ENCODE measurements around the gene FUOM.
A peak's percentile ranks its signal among the peaks of the same experiment; 100 is the strongest.

FUOM gene

DNA sequence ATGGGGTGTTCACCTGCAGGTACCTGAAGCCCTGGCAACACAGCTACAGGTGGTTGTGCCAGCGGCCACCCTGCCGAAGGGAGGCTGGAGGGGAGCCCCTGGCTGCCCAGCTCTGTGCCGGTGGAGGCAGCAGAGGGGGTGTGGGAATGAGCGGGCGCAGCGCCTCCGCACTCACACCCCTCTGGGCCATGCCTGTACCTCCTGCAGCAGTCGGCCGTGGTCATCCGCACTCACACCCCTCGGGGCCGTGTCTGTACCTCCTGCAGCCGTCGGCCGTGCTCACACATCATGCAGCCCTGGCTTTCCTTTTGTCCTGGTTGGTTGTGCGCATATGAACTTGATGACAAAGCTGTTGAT, 47.4 kb downstream of the FUOM start:
- DNase-seq (ENCODE audit: low spot score) = no peak

GRCh38 chr10:133309720-133310398, 48.0 kb downstream of the FUOM start:
- DNase-seq (ENCODE audit: low spot score) = no peak

- peak; percentile 80 for DNase-seq (ENCODE audit: low spot score)
Observed at GRCh38 chr10:133309100-133309719, 48.6 kb downstream of the FUOM start.

GRCh38 chr10:133308421-133309099, 49.3 kb downstream of the FUOM start, which contains the start of the genes TUBGCP2 and ZNF511:
TSS of gene TUBGCP2 (minus strand) at chr10:133308872. CDS start at chr10:133302941, 5,931 bp downstream.
TSS of gene ZNF511 (plus strand) at chr10:133308914. CDS start at chr10:133308944, 30 bp downstream.
- DNase-seq (ENCODE audit: low spot score) = peak; percentile 76

DNA sequence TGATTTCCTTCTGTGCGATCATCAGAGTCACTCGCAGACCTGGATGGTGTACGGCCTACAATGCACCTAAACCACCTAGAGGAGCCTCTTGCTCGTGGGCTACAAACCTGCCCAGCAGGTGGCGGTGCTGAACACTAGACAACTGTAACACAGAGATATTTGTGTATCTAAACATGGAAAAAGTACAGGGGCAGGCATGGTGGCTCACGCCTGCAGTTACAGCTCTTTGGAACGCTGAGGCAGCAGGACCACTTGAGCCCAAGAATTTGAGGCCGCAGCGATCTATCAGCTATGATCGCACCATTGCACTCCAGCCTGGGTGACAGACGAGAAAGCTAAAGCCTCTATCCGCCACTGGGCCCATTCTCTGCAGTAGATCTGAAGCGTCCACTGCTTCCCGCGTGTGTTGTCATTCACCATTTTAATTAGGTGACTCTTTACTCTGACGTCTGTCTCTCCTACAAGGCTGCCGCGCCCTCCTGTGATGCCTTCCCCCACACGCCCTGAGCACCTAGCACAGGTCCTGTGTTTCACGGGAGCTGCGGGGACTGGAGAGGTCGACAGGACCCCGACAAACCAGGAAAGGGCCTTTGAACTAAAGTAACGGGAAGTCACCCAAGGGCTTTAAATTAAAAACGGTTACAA, 49.9 kb downstream of the FUOM start:
- DNase-seq (ENCODE audit: low spot score) = peak; percentile 60

DNA sequence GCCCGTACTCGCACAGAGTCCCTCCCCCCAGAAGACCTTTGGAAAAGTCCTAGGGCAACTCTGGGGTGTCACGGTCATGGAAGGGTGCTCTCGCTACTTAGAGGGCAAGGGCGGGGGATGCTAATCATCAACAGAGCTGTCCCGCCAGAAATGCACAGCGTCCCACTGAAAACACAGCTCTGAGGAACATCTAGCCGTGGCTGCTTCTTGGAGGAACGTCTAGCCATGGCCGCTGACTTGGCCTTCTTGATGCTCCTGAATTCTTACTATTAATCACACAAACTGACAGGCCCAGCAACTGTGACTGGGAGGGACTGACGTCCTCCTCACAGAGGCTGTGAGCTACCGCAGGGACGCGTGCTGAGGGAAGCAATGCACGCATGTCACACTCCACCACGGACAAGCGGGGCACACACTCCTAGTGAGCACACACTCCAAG, 50.9 kb downstream of the FUOM start:
- no peak for DNase-seq (ENCODE audit: low spot score)

- no peak for DNase-seq (ENCODE audit: low spot score)
Observed at GRCh38 chr10:133306097-133306476, 51.7 kb downstream of the FUOM start.
